Activated CD8-positive, alpha-beta memory T cell treated with anti-CD3 and anti-CD28 coated beads, Interleukin-2, amount 50 U/mL, for 24 hours (primary cell): Measurements from ENCODE around the gene SEPHS2.
A peak's percentile ranks its signal among the peaks of the same experiment; 100 is the strongest.

Experiments used
- DNase-seq: peaks from one replicate; pipeline ENCODE4 v3.0.0-alpha.2; 2020; ENCODE audit errors: extremely low read depth

SEPHS2 gene

GRCh38 chr16:30429678-30430427 lies 15.8 kb downstream of the SEPHS2 start, which contains the start of gene DCTPP1:
Gene DCTPP1 (minus strand): TSS chr16:30430030. CDS start chr16:30429980, 50 bp downstream.
- peak; percentile 94 for DNase-seq

GRCh38 chr16:30429418-30429677 lies 16.3 kb downstream of the SEPHS2 start:
- no peak for DNase-seq

GRCh38 chr16:30428055-30428454 lies 17.6 kb downstream of the SEPHS2 start:
- DNase-seq, result no peak

- DNase-seq, result no peak
These were observed 24.7 kb downstream of the SEPHS2 start for GRCh38 chr16:30421010-30421409.

GRCh38 chr16:30418350-30419181 lies 27.1 kb downstream of the SEPHS2 start:
- DNase-seq, result no peak

GRCh38 chr16:30417529-30418349 lies 27.9 kb downstream of the SEPHS2 start:
- DNase-seq, result no peak

- DNase-seq, result no peak
These were observed 28.8 kb downstream of the SEPHS2 start for GRCh38 chr16:30416624-30417528.

GRCh38 chr16:30416047-30416603 lies 29.5 kb downstream of the SEPHS2 start:
- no peak for DNase-seq

- DNase-seq, result no peak
These were observed 31.5 kb downstream of the SEPHS2 start for GRCh38 chr16:30414159-30414558.

- no peak for DNase-seq
These were observed 32.4 kb downstream of the SEPHS2 start for GRCh38 chr16:30413112-30413806.

GRCh38 chr16:30409125-30410060 lies 36.3 kb downstream of the SEPHS2 start:
- peak; percentile 80 for DNase-seq

- DNase-seq, result no peak
These were observed 37.7 kb downstream of the SEPHS2 start for GRCh38 chr16:30407804-30408534.

GRCh38 chr16:30407102-30407803 lies 38.4 kb downstream of the SEPHS2 start, which contains the start of gene ZNF771:
Gene ZNF771 (plus strand): TSS chr16:30407606. CDS start chr16:30408054, 448 bp downstream.
- DNase-seq, result peak; percentile 72

- DNase-seq, result no peak
These were observed 38.9 kb downstream of the SEPHS2 start for GRCh38 chr16:30406795-30407101.

GRCh38 chr16:30401768-30402425 lies 43.8 kb downstream of the SEPHS2 start:
- DNase-seq, result no peak

GRCh38 chr16:30399435-30400186 lies 46.1 kb downstream of the SEPHS2 start:
- no peak for DNase-seq
